ENCODE measurements around the gene WDFY4.

DNA sequence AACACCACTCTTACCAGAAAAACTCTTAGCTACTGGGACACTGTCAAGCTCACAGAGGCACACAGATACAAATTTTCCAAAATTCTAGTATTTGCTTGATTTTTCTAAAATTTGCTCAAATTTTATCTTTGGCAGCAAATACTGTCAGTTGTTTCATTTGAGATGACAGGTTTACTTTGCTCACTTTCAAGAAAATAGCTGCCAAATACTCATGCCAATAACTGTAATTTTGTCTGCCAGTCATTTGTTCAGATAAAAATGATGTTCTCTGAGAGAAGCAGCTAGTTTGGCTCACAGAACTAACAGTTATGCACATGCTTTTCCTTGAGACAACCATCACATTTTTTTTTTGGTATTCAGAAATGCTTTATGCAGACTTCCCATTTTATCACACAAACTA, 172.2 kb downstream of the WDFY4 start:
- TF ChIP-seq, protein P1, sequence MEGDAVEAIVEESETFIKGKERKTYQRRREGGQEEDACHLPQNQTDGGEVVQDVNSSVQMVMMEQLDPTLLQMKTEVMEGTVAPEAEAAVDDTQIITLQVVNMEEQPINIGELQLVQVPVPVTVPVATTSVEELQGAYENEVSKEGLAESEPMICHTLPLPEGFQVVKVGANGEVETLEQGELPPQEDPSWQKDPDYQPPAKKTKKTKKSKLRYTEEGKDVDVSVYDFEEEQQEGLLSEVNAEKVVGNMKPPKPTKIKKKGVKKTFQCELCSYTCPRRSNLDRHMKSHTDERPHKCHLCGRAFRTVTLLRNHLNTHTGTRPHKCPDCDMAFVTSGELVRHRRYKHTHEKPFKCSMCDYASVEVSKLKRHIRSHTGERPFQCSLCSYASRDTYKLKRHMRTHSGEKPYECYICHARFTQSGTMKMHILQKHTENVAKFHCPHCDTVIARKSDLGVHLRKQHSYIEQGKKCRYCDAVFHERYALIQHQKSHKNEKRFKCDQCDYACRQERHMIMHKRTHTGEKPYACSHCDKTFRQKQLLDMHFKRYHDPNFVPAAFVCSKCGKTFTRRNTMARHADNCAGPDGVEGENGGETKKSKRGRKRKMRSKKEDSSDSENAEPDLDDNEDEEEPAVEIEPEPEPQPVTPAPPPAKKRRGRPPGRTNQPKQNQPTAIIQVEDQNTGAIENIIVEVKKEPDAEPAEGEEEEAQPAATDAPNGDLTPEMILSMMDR (IDR thresholded peaks at IDR 0.05): no peak
- no peak for TF ChIP-seq REST (IDR thresholded peaks at IDR 0.05; ENCODE audit: low read depth, low read length)
- no peak for TF ChIP-seq SMC3 (IDR thresholded peaks at IDR 0.05; ENCODE audit: low read depth, low read length)
- no peak for TF ChIP-seq EP300 (IDR thresholded peaks at IDR 0.05; ENCODE audit: borderline replicate concordance in 1 of 2, low read depth in 1 of 2, low read length in 1 of 2)
- TF ChIP-seq JUND (IDR thresholded peaks at IDR 0.05): no peak
- no peak for TF ChIP-seq USF2 (IDR thresholded peaks at IDR 0.05; ENCODE audit: borderline replicate concordance, low read depth, low read length)
- TF ChIP-seq TAF1 (IDR thresholded peaks at IDR 0.05; ENCODE audit: borderline replicate concordance, low read depth, low read length): no peak
- no peak for TF ChIP-seq YY1 (IDR thresholded peaks at IDR 0.05; ENCODE audit: low read depth)
- TF ChIP-seq TCF12 (IDR thresholded peaks at IDR 0.05): no peak
- no peak for TF ChIP-seq RFX5 (IDR thresholded peaks at IDR 0.05; ENCODE audit: low read length)
- no peak for TF ChIP-seq EZH2phosphoT487 (IDR thresholded peaks at IDR 0.05; ENCODE audit: borderline replicate concordance, low read depth)
- TF ChIP-seq POLR2AphosphoS5 (IDR thresholded peaks at IDR 0.05; ENCODE audit: low read depth, low read length): no peak
- TF ChIP-seq NRF1 (IDR thresholded peaks at IDR 0.05; ENCODE audit: low read depth, low read length): no peak
